ENCODE measurements around the gene EML3.
"Not testable (repeated sequence)": the region's sequence is repeated elsewhere in the genome, so short reads cannot be mapped to it uniquely, and the experiment has no call there.

EML3 gene

GRCh38 chr11:62616957-62617356, 4.4 kb upstream of the EML3 start:
- not testable (repeated sequence) for DNase-seq

- no peak for DNase-seq
Observed at GRCh38 chr11:62615521-62615920, 2.9 kb upstream of the EML3 start.

- no peak for DNase-seq
Observed at GRCh38 chr11:62614275-62614674, 1.7 kb upstream of the EML3 start.

- no peak for DNase-seq
Observed at GRCh38 chr11:62613291-62613778, 760 bp upstream of the EML3 start.

- peak; percentile 71 for DNase-seq
Observed at GRCh38 chr11:62611705-62612365, 740 bp downstream of the EML3 start.

GRCh38 chr11:62610814-62611704, 1.5 kb downstream of the EML3 start:
- DNase-seq = no peak

GRCh38 chr11:62610403-62610802, 2.2 kb downstream of the EML3 start:
- DNase-seq = no peak

- DNase-seq = no peak
Observed at GRCh38 chr11:62608776-62609175, 3.8 kb downstream of the EML3 start.

GRCh38 chr11:62607714-62608113, 4.9 kb downstream of the EML3 start:
- no peak for DNase-seq

GRCh38 chr11:62605902-62606301, 6.7 kb downstream of the EML3 start:
- no peak for DNase-seq

- no peak for DNase-seq
Observed at GRCh38 chr11:62605467-62605866, 7.1 kb downstream of the EML3 start.

GRCh38 chr11:62604460-62605120, 8.0 kb downstream of the EML3 start:
- DNase-seq = no peak

GRCh38 chr11:62603776-62604299, 8.7 kb downstream of the EML3 start:
- no peak for DNase-seq

- no peak for DNase-seq
Observed at GRCh38 chr11:62603072-62603408, 9.5 kb downstream of the EML3 start.

GRCh38 chr11:62602141-62603071, 10.2 kb downstream of the EML3 start:
- DNase-seq = peak; percentile 79

- DNase-seq = peak; percentile 99
Observed at GRCh38 chr11:62601372-62602140, 11.0 kb downstream of the EML3 start, which contains the start of gene MTA2. MTA2 (minus strand) TSS chr11:62601865; CDS start chr11:62601450, 415 bp downstream.

GRCh38 chr11:62601122-62601371, 11.5 kb downstream of the EML3 start:
- DNase-seq = peak; percentile 67

- DNase-seq = peak; percentile 39
Observed at GRCh38 chr11:62600367-62601121, 12.0 kb downstream of the EML3 start.

- no peak for DNase-seq
Observed at GRCh38 chr11:62599901-62600300, 12.7 kb downstream of the EML3 start.

- peak; percentile 99 for DNase-seq
Observed at GRCh38 chr11:62599069-62599696, 13.4 kb downstream of the EML3 start.

Data from OCI-M1 (cell line).